GM12872 (cell line): ENCODE results near the gene KRT4.

Experiments used
- CTCF ChIP-seq: IDR thresholded peaks from 3 replicates; pipeline ENCODE4 v1.5.1; 2011; ENCODE audit warnings: low read depth, mild to moderate bottlenecking, low read length, moderate library complexity; ENCODE audit not compliant: insufficient read depth

KRT4 gene

GRCh38 chr12:52839436-52840105, 25.7 kb upstream of the KRT4 start:
- no peak for TF ChIP-seq CTCF

DNA sequence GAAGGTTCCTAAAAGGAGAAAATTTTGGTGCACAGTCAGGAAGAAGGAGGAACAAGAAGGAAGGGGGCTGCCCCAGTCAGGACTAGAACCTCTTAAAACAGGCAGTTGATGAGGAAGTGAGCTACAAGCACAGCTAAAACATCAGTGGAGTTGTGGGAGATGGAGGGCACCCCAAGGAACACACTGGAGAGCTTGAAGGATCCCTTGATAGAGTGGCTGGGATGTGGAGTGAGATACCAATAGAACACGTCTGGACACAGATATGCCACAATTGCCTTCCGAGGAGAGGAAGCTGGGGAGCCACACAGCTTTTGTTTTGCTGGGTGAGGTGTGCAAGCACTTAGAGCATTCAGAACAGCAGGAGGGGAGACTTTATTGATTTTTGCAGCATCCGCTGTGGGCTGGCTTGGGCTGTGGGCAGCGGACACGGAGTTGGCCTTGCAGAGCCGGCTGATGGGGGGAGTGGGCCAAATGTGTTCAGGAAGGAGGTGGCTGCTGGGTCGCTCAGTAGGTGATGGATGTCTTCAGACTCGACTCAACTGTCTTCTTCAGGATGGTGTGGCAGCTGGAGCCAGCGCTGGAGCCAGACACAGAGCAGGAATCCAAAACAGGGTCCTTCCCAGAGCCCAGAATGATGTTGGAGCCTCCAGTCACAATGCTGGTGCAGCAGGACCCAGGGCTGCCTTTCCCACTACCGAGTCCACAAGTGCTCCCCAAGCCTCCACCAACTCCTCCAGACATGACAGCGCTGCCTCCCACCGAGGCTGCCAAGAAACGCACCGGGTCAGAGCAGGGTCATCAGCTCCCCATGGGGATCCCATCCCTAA, 24.9 kb upstream of the KRT4 start:
- TF ChIP-seq CTCF: no peak

DNA sequence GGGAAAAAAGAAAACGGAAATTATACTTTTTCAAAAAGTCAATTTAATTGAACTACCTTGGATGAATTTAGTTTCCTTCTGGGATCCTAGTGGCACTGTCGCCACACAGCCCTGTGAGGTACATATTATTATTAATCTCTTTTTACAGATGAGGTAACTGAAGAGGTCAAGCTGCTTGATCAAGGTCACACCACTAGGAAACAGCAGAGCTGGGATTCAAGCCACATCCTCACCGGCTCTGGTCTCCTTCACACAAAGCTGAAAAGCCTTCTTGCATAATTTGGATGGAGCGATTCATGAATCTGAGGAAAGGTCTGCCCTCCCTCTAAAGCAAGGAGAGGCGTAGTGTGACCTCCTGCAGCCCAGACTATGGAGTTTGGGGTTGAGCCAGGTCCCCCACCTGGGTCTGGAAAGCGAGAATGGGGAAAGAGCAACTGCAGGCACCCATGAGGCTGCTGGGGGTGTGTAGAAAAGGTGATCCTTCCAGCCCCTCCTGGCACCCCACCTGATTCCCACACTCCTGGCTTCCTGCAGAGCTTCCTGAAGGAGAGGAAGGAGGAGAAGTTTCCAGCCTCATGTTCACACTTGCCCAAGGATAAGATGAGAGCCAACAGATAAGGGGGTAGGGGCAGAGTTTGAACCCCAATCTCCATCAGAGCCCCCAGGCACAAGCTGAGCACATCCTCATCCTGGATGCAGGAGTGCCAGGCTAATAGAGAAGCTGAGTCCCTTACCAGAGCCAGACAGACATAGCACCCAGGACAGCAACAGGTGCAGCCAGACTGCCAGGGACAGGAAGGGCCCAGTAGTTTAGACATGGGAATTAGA, 24.1 kb upstream of the KRT4 start:
- TF ChIP-seq CTCF: no peak

DNA sequence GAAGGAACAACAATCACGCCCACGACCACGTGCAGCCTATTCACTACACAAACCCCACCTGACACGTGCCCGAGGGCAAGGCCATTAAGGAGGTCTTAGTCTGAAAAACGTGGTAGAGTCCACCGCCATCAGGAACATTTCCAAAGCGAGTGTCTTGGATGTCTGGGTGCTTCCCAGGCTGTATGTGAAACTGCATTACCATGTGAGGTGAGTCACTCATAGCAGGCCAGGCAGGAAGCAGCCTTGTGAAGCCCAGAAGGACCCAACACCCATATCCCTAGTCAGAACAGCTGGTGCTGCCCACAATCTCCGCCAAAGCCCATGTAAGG, 23.5 kb upstream of the KRT4 start:
- TF ChIP-seq CTCF: no peak

GRCh38 chr12:52836491-52837412, 22.8 kb upstream of the KRT4 start:
- no peak for TF ChIP-seq CTCF

GRCh38 chr12:52836042-52836466, 22.1 kb upstream of the KRT4 start:
- TF ChIP-seq CTCF: no peak
